ENCODE data around the gene MAMSTR.

Gene MAMSTR

DNA sequence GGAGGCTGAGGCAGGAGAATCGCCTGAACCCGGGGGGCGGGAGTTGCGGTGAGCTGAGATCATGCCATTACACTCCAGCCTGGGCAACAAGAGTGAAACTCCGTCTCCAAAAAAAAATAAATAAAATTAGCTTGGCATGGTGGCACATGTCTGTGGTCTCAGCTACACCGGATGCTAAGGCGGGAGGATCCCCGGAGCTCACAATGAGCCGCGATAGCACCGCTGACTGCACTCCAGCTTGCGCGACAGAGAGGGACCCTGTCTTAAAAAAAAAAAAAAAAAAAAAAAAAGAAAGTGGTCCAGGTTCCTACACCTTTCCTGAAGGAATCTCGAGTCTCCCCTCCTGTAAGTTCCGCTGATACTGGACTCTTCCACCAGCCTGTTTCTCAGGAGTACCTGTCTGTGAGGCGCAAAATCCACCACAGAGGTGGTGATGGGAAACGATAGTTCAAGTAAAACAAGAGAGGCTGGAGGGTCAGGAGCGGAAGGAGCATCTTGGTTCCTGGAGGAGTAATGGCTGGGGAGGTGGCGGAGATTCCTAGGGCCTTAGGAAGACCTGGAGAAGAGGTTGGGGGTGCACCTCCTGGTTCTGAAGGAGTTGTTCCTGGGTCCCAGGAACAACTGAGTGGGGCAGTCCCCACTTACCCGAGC is 32.4 kb upstream of the MAMSTR start:
- Mint-ChIP-seq H3K4me1 (peaks cover 20% of the 10 kb centered on the region), H3K4me3 (peak overlapping the region; percentile 60), H3K9me3 (no peaks in the 10 kb centered on the region), H3K27me3 (peaks cover 82% of the 10 kb centered on the region), H3K36me3 (no peaks in the 10 kb centered on the region), H3K27ac (no peak overlapping the region)
- ATAC-seq, result no peak

DNA sequence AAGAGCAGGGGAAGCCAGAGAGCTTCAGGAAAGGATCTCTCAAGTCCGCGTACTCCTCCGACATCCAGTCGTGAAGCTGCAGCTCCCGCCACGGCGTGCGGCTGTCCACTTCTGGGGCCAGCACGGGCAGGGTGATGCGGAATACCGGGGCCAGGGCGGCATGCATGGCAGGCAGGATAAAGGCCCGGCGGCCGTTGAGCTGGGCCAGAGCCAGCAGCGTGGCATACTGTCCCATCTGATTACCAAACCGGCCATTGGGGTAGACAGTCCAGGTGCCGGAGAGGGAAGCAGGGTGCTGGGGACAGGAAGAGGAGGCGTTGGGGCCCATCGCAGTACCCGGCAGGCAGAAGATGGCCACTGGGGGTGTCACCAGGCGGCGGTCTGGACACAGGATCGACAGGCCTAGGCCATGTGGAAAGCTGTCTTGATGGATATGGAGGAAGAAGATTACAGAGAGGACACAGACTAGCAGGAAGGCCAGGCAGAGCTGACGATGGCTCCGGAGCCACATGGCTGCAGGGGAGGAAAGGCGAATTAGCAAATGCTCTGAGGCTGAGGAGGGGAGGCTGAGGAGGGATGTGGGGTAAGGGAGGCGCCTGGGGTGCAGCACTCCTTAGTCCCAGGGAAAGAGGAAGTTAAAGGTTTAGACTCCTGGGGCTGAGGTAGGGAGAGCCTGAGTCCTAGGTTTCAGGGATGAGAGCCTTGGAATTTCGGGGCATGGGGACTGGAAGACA is 31.4 kb upstream of the MAMSTR start:
- Mint-ChIP-seq H3K4me3 (peak overlapping the region; percentile 27), H3K9me3 (peaks cover 3% of the 10 kb centered on the region), H3K27ac (no peak overlapping the region), H3K27me3 (peaks cover 82% of the 10 kb centered on the region), H3K4me1 (peaks cover 21% of the 10 kb centered on the region), H3K36me3 (no peaks in the 10 kb centered on the region)
- no peak for ATAC-seq

- Mint-ChIP-seq H3K27ac (no peak overlapping the region), H3K9me3 (peaks cover 3% of the 10 kb centered on the region), H3K4me1 (peaks cover 21% of the 10 kb centered on the region), H3K4me3 (no peak overlapping the region), H3K27me3 (peaks cover 82% of the 10 kb centered on the region), H3K36me3 (no peaks in the 10 kb centered on the region)
- no peak for ATAC-seq
These were observed 30.8 kb upstream of the MAMSTR start for GRCh38 chr19:48750351-48750750.

DNA sequence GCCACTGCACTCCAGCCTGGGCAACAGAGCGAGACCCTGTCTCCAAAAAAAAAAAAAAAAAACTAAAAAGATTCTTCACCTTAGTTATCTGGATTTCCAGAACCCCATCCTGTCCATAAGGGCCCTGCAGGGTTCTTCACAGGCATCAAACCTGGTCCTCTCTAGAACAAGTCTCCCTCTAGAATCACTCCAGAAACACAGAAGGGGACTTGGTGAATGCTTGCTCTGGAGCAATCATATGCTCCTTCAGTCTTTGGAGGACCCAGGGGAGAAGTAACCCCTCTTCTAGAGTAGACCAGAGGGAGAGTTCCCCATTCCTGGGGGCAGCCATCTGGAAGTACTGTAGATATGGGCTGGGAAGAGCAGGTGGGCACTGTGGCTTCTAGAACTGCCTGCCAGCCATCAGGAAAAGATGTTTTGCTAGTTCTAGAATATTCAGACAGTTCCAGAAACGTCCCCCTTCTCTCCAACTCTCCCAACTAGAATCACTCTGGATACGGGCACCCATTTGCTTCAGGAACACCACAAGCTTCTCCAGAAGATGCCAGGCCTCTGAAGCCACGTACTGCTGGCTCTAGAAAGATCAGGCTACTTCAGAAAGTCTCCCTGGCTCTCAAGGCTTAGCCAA is 30.2 kb upstream of the MAMSTR start:
- Mint-ChIP-seq H3K27ac (no peak overlapping the region), H3K4me3 (no peak overlapping the region), H3K4me1 (peaks cover 21% of the 10 kb centered on the region), H3K36me3 (no peaks in the 10 kb centered on the region), H3K9me3 (peaks cover 3% of the 10 kb centered on the region), H3K27me3 (peaks cover 79% of the 10 kb centered on the region)
- no peak for ATAC-seq

GRCh38 chr19:48746738-48747575 is 27.4 kb upstream of the MAMSTR start, which contains the start of gene IZUMO1:
Gene IZUMO1, minus strand, starts transcription at chr19:48746909. Its CDS starts 1,050 bp downstream, at chr19:48745859.
- H3K27me3 Mint-ChIP-seq, result peaks cover 75% of the 10 kb centered on the region
- peak; percentile 75 for ATAC-seq
- no peaks in the 10 kb centered on the region for H3K36me3 Mint-ChIP-seq
- no peak within 1 kb of the TSS for H3K27ac Mint-ChIP-seq
- H3K4me3 Mint-ChIP-seq, result no peak within 1 kb of the TSS
- peaks cover 3% of the 10 kb centered on the region for H3K9me3 Mint-ChIP-seq
- H3K4me1 Mint-ChIP-seq, result peaks cover 7% of the 10 kb centered on the region

DNA sequence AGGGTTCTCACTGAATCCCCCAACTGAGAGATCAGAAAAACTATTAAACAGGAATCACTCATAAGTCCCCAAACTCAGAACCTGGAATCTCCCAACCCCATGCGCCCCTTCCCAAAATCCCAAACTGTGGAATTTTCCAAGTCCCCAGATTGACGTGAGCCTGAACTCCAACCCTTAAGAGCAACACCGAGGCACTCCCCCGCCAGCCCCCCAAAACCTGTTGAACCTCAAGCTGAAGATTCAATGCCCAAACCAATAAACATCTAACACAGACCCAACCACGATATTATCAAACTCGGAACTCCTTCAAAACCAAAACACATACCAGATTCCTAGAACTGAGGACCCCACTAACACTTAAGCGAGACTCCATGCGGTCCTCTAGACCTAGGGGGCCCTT is 26.6 kb upstream of the MAMSTR start:
- Mint-ChIP-seq H3K4me3 (no peak overlapping the region), H3K27me3 (peaks cover 75% of the 10 kb centered on the region)
- no peak for ATAC-seq

GRCh38 chr19:48745208-48745995 is 25.9 kb upstream of the MAMSTR start:
- Mint-ChIP-seq H3K27me3 (peaks cover 75% of the 10 kb centered on the region), H3K36me3 (no peaks in the 10 kb centered on the region), H3K4me1 (peaks cover 16% of the 10 kb centered on the region), H3K27ac (no peak overlapping the region), H3K4me3 (no peak overlapping the region), H3K9me3 (peaks cover 3% of the 10 kb centered on the region)
- ATAC-seq, result peak; percentile 72

More for the DNA sequence above, 26.6 kb upstream of the MAMSTR start:
- Mint-ChIP-seq H3K4me1 (peaks cover 14% of the 10 kb centered on the region), H3K36me3 (no peaks in the 10 kb centered on the region), H3K9me3 (peaks cover 3% of the 10 kb centered on the region), H3K27ac (no peak overlapping the region)

DNA sequence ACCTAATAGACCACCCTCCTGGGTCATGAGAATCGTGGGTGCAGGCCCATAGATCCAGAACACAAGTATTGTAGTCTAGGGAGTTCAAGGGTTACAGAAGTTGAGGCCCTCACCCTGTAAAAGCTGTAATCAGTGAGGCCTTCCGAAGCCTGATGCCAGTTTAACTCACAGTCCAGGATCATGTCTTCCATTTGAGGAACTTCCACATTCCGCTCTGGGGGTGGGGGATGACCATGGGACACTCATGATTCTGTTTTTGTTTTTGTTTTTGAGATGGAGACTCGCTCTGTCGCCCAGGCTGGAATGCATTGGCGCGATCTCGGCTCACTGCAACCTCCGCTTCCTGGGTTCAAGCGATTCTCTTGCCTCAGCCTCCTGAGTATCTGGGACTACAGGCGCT is 22.6 kb upstream of the MAMSTR start:
- H3K27me3 Mint-ChIP-seq, result peaks cover 69% of the 10 kb centered on the region
- ATAC-seq, result no peak
- H3K27ac Mint-ChIP-seq, result no peak overlapping the region
- H3K4me1 Mint-ChIP-seq, result peaks cover 27% of the 10 kb centered on the region
- no peaks in the 10 kb centered on the region for H3K36me3 Mint-ChIP-seq
- H3K4me3 Mint-ChIP-seq, result no peak overlapping the region
- H3K9me3 Mint-ChIP-seq, result peaks cover 7% of the 10 kb centered on the region

DNA sequence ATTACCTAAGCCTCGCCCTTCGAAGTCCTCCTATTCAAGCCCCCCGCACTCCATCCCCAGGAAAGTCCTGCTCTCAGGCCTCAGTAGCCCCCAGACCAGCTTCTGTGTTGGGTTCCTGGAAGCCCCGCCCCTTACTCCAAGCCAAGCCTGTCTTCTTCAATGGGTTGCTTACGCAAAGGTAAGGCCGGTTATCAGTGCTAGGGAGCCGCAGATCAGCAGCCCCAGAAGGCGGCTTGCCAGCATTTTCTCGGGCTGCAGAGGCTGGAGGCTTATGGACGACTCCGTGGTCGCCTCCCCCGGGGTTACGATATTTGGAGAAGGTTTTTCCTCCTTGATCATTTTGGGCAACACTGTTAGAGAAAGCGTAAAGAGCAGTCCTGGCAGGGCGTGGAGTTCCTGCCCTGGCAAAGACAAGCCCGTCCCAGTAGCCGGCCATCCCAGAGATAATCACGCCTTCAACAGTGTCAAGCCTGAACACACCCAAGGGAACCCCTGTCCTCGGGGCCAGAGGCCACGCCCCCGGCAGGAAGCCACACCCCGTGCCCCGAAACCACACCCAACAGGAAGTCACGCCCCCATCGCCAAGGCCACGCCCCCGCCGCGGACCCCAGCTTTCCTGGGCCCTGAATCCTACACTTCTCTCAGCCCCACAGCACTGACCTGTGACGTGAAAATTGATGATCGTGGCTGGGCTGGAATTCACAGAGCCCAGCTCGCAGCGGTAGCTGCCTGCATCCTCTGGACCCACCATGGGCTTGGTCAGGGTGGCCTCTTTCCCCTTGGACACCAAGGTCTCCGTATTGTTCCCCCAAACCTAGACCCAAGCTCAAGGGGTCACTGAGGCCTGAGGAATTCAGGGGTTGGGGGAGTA is 21.8 kb upstream of the MAMSTR start:
- H3K36me3 Mint-ChIP-seq, result no peaks in the 10 kb centered on the region
- no peak for ATAC-seq
- no peak overlapping the region for H3K4me3 Mint-ChIP-seq
- peaks cover 8% of the 10 kb centered on the region for H3K9me3 Mint-ChIP-seq
- no peak overlapping the region for H3K27ac Mint-ChIP-seq
- H3K27me3 Mint-ChIP-seq, result peaks cover 61% of the 10 kb centered on the region
- peaks cover 25% of the 10 kb centered on the region for H3K4me1 Mint-ChIP-seq

GRCh38 chr19:48740164-48740972 is 20.8 kb upstream of the MAMSTR start, which contains the start of gene RASIP1:
Gene RASIP1, minus strand, starts transcription at chr19:48740610. Its CDS starts 328 bp downstream, at chr19:48740282.
- Mint-ChIP-seq H3K4me3 (peak within 1 kb of the TSS; percentile 29), H3K9me3 (peaks cover 6% of the 10 kb centered on the region)

DNA sequence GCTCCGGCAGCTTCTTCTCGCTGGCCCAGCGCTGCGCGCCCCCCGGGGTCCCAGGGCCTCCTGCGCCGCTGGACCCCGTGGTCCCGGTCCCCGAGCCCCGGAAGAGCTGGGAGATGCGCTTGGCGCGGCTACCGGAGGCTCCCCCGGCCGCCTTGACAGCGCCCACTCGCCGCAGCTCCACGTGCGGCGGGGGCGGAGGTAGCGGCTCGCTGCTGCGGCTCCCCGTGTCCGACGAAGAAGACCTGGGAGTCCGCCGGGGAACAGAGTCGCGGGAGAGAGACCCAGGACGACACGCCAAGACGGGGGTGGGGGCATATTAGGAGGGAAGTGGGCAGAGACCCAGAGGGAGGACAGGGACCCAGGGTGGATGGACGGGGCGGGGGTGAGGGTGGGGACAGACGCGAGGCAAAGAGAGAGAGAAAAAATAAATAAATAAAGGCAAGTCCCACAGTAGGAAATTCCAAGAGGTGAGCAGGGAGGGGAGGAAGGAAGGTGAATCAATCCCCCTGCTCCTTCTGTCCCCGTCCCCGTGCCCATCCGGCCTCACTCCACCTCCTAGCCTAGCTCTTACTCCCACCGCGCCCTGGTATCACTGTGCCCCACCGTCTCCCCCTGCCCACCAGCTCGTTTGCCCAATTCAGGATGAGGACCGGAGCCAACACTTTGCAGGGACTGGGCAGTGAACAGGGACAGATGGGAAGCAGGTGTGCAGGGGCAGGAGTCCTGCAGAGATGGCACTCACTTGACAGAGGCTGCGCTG is 20.1 kb upstream of the MAMSTR start:
- H3K27me3 Mint-ChIP-seq, result peaks cover 48% of the 10 kb centered on the region
- no peak for ATAC-seq
- peaks cover 25% of the 10 kb centered on the region for H3K4me1 Mint-ChIP-seq
- no peak overlapping the region for H3K27ac Mint-ChIP-seq
- H3K9me3 Mint-ChIP-seq, result peaks cover 6% of the 10 kb centered on the region
- no peaks in the 10 kb centered on the region for H3K36me3 Mint-ChIP-seq
- peak overlapping the region; percentile 29 for H3K4me3 Mint-ChIP-seq

More at GRCh38 chr19:48740164-48740972, 20.8 kb upstream of the MAMSTR start, which contains the start of gene RASIP1:
- Mint-ChIP-seq H3K27ac (no peak within 1 kb of the TSS), H3K4me1 (peaks cover 25% of the 10 kb centered on the region), H3K36me3 (no peaks in the 10 kb centered on the region), H3K27me3 (peaks cover 51% of the 10 kb centered on the region)
- ATAC-seq, result no peak

All from stimulated activated memory B cell treated with anti-CD40 and anti-IgM and Interleukin-4, amounts not matched to agents 10 μg/mL and 1 μg/mL and 100 μg/mL, for 72 hours (primary cell).